Measurements from ENCODE around the gene MEGF11. TPM values are rescaled to one million over a fixed set of nuclear protein-coding genes. Genes with fewer than 3 reads are reported as not detected.

Gene MEGF11
- polyA plus RNA-seq, 2 of the 4 experiments (the other 2 are of a cell fraction), result 0.25 to 0.31 TPM

DNA sequence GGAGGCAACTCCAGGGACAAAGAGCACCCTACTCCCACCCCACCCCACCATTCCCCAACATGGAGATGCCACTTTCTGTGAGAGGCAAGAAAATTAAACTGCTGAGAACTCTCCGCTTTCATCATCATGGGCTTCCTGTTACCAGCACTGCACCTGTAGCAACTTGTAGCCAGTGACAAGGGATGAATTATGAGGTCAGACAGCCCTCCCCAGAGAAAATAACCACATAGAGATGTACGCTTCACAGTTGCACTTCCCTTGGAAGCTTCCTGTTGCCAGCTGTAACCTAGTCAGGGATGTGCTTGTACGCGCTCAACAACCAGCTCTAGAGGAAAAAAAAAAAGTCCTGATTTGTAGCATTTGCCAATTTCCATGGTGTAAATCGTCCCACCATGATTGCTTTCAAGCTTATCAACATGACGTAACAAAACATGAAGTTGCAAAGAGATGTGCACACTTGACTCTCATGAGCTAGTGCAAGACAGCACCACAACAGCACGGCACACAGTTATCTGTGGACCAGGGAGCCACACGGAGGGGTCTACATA, 238.8 kb downstream of the MEGF11 start:
- H3K9me3 ChIP-seq, result peaks cover 6% of the 10 kb centered on the region; the same call in 1 of the 3 replicates
- ATAC-seq (no peak), DNase-seq (ENCODE audit: low read depth in 1 of 2, low spot score in 1 of 2) (no peak), FAIRE-seq (no peak)
- H3K27ac ChIP-seq, result no peak overlapping the region
- 56% methylated on average over 8 of the region's 8 CpGs for WGBS (ENCODE audit: missing lambda C conversion rate)
- CTCF ChIA-PET, result interaction anchor here (0.7 to 1.3 kb wide), 3 partner anchors 10 to 203 kb away, joined by 3 read pairs; no protein-coding TSS in a partner anchor
- POLR2A ChIA-PET, result no interaction called here
- peaks cover 1% of the 10 kb centered on the region for H3K4me1 ChIP-seq
- TF ChIP-seq POLR2A (IDR thresholded peaks at IDR 0.05; ENCODE audit: low read length) (no peak), POLR2AphosphoS2 (conservative IDR thresholded peaks at IDR 0.05; ENCODE audit: low read length) (no peak), FOSL2 (IDR thresholded peaks at IDR 0.05) (no peak), FOSL2 (CRISPR knock-in tag; IDR thresholded peaks at IDR 0.05) (no peak), TP53 (CRISPR knock-in tag; IDR thresholded peaks at IDR 0.05) (no peak), BHLHE40 (IDR thresholded peaks at IDR 0.05; ENCODE audit: low read depth, low read length) (no peak)
- TF ChIP-seq, protein P1, sequence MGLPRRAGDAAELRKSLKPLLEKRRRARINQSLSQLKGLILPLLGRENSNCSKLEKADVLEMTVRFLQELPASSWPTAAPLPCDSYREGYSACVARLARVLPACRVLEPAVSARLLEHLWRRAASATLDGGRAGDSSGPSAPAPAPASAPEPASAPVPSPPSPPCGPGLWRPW (IDR thresholded peaks at IDR 0.05), result no peak
- TF ChIP-seq, protein P2, sequence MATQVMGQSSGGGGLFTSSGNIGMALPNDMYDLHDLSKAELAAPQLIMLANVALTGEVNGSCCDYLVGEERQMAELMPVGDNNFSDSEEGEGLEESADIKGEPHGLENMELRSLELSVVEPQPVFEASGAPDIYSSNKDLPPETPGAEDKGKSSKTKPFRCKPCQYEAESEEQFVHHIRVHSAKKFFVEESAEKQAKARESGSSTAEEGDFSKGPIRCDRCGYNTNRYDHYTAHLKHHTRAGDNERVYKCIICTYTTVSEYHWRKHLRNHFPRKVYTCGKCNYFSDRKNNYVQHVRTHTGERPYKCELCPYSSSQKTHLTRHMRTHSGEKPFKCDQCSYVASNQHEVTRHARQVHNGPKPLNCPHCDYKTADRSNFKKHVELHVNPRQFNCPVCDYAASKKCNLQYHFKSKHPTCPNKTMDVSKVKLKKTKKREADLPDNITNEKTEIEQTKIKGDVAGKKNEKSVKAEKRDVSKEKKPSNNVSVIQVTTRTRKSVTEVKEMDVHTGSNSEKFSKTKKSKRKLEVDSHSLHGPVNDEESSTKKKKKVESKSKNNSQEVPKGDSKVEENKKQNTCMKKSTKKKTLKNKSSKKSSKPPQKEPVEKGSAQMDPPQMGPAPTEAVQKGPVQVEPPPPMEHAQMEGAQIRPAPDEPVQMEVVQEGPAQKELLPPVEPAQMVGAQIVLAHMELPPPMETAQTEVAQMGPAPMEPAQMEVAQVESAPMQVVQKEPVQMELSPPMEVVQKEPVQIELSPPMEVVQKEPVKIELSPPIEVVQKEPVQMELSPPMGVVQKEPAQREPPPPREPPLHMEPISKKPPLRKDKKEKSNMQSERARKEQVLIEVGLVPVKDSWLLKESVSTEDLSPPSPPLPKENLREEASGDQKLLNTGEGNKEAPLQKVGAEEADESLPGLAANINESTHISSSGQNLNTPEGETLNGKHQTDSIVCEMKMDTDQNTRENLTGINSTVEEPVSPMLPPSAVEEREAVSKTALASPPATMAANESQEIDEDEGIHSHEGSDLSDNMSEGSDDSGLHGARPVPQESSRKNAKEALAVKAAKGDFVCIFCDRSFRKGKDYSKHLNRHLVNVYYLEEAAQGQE (IDR thresholded peaks at IDR 0.05), result no peak
- TF ChIP-seq, protein P3, sequence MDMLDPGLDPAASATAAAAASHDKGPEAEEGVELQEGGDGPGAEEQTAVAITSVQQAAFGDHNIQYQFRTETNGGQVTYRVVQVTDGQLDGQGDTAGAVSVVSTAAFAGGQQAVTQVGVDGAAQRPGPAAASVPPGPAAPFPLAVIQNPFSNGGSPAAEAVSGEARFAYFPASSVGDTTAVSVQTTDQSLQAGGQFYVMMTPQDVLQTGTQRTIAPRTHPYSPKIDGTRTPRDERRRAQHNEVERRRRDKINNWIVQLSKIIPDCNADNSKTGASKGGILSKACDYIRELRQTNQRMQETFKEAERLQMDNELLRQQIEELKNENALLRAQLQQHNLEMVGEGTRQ (IDR thresholded peaks at IDR 0.05), result no peak
- TF ChIP-seq, protein P4, sequence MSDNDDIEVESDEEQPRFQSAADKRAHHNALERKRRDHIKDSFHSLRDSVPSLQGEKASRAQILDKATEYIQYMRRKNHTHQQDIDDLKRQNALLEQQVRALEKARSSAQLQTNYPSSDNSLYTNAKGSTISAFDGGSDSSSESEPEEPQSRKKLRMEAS (IDR thresholded peaks at IDR 0.05), result no peak
- H3K4me3 ChIP-seq, result no peak overlapping the region
- H3K4me2 ChIP-seq, result no peak overlapping the region

DNA sequence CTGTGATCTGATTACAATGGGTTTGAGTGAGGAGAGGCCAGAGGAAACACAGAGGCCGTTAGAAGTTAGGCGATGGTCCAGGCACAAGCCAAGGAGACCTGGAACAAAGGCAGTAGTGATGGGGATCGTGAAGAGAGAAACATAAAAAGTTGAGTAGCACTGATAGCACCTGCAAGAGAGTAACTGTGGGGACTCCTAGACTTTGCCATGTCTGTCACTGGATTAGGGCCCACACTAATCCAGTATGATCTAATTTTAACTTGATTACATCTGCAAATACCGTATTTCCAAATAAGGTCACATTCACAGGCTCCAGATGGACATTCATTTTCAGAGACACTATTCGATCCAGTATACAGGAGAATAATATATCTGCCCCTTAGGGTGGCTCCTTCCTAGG, 239.5 kb downstream of the MEGF11 start:
- ATAC-seq (no peak), FAIRE-seq (no peak), DNase-seq (ENCODE audit: low read depth in 1 of 2, low spot score in 1 of 2) (no peak)
- Histone ChIP-seq H3K4me1 (peaks cover 8% of the 10 kb centered on the region), H3K9me3 (peaks cover 6% of the 10 kb centered on the region; the same call in 1 of the 3 replicates), H3K27ac (no peak overlapping the region), H3K4me2 (no peak overlapping the region), H3K4me3 (no peak overlapping the region)
- ChIA-PET CTCF (no interaction called here), POLR2A (no interaction called here)
- WGBS (ENCODE audit: missing lambda C conversion rate), result 44% methylated on average over 5 of the region's 5 CpGs
- TF ChIP-seq, protein P2 (IDR thresholded peaks at IDR 0.05), result no peak
- TF ChIP-seq POLR2A (IDR thresholded peaks at IDR 0.05; ENCODE audit: low read length) (no peak), FOSB (CRISPR knock-in tag; IDR thresholded peaks at IDR 0.05) (no peak), CHD4 (IDR thresholded peaks at IDR 0.05; ENCODE audit: borderline replicate concordance) (no peak), HEYL (CRISPR knock-in tag; IDR thresholded peaks at IDR 0.05) (no peak), CHD2 (IDR thresholded peaks at IDR 0.05; ENCODE audit: low read length, partially characterized antibody) (no peak)
